ENCODE measurements around the gene DGKG. TPM values are rescaled to one million over a fixed set of nuclear protein-coding genes. Genes with fewer than 3 reads are reported as not detected.

DGKG gene
- total RNA-seq, 4 donors from 2014 or later, result 1.2 to 13.7 (median 2.1) TPM

DNA sequence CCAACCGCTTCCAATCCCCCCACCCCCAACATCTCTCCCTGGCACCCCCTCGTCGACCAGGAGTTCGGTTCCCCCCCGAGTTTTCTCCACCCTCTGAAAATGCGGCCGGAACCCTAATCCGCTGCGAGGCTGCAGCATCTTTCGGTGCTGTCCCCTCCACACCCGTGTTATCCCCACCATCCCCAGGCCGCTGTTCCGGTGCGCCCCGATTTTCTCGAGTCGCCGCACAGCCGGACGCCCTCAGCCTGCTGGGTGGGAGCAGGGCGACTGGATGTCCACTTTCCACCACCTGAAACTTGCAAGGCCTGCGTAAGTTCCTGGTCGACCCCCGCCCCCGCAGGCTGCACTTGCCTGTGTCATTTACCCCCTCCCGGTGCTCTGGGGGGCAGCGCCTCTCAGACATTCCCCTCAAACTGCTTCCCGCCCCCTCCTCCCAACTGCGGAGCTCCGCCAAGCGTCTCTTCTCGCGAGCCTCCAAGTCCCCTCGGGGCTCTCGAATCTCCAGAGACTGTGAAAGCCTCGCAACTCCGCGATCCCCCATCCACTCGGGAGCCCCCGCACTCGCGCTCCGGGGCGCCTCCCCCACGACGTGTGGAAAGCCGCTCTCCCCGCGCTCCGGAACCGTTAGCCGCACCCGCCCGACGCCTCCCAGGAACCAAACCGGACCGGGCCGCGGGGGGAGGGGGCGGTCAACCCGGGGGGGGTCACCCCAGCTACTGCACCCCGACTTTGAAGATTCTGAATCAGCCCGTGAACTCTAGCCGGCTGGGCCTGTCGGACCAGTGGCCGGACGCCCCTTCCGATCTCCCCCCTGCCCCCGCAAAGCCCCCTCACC lies 253.7 kb downstream of the DGKG start:
- WGBS, 2 donors, result 0 to 2% methylated on average over 17 to 26 of the region's 69 CpGs
- DNase-seq, result no peak
- Histone ChIP-seq H3K27ac (peak overlapping the region; percentile 74 to 90 (median 78)), H3K4me1 (peaks cover 0 to 59% (median 28%) of the 10 kb centered on the region in 3 donors), H3K9me3 (no peaks in the 10 kb centered on the region), H3K4me3 (peak overlapping the region; percentile 59 to 86 (median 70)), H3K27me3 (peaks cover 0 to 53% (median 0%) of the 10 kb centered on the region in 4 donors), H3K36me3 (no peaks in the 10 kb centered on the region)
- intact Hi-C loops (cut with DNase I), result no loop called here
- TF ChIP-seq, protein P1, sequence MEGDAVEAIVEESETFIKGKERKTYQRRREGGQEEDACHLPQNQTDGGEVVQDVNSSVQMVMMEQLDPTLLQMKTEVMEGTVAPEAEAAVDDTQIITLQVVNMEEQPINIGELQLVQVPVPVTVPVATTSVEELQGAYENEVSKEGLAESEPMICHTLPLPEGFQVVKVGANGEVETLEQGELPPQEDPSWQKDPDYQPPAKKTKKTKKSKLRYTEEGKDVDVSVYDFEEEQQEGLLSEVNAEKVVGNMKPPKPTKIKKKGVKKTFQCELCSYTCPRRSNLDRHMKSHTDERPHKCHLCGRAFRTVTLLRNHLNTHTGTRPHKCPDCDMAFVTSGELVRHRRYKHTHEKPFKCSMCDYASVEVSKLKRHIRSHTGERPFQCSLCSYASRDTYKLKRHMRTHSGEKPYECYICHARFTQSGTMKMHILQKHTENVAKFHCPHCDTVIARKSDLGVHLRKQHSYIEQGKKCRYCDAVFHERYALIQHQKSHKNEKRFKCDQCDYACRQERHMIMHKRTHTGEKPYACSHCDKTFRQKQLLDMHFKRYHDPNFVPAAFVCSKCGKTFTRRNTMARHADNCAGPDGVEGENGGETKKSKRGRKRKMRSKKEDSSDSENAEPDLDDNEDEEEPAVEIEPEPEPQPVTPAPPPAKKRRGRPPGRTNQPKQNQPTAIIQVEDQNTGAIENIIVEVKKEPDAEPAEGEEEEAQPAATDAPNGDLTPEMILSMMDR (IDR thresholded peaks at IDR 0.05), result no peak
- TF ChIP-seq POLR2A (IDR thresholded peaks at IDR 0.05), result no peak

DNA sequence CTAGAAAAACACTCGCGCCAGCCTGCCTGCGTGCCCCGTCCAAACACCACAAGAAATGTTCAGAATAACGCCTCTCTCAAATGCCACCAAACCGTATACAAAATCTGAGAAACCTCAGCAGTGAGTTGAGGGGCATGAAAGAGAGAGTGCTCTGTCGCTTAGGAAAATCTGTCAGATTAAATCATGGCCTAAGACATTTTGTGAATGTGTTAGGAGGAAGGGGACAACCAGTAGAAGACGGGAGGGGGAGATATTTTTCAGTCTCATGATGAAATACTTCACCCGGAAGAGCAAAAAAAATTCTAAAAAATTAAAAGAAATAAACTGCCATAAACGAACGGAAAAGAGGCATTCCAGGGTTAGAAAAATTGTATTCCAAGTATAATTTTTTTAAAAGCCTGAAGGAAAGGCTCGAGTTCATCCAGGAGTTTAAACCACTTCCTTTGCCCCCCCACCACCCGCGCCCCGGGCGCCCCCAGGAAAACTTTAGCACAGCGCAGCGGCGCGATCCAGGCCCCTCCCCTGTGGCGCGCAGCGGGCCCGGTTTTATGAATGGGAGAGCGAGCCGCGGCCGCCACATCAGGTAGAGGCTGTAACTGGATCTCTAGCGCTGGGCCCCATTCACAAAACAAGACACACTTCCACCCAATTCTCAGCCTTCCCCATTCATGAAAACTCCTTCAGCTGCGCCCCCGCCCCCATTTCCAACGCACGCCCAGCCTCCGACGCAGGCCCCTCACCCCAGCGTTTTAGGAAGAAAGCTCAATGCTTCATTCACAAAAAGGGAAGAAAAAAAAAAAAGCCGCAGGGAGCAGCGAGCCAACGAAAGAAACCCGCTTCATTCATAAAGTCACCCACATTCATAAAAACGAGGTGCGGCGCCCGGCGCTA lies 254.6 kb downstream of the DGKG start:
- Histone ChIP-seq H3K9me3 (no peaks in the 10 kb centered on the region), H3K4me3 (peak overlapping the region; percentile 59 to 86 (median 70)), H3K36me3 (no peaks in the 10 kb centered on the region), H3K27ac (peak overlapping the region in 3 of 4 donors; percentile 74 to 83 (median 74)), H3K4me1 (peaks cover 0 to 68% (median 33%) of the 10 kb centered on the region in 3 donors), H3K27me3 (peaks cover 0 to 46% (median 0%) of the 10 kb centered on the region in 4 donors)
- WGBS, 2 donors, result 4 to 6% methylated on average over 29 to 35 of the region's 45 CpGs
- intact Hi-C loops (cut with DNase I), result no loop called here
- DNase-seq, result peak; percentile 5
- TF ChIP-seq POLR2A (IDR thresholded peaks at IDR 0.05), result no peak
- TF ChIP-seq, protein P1 (IDR thresholded peaks at IDR 0.05), result no peak

DNA sequence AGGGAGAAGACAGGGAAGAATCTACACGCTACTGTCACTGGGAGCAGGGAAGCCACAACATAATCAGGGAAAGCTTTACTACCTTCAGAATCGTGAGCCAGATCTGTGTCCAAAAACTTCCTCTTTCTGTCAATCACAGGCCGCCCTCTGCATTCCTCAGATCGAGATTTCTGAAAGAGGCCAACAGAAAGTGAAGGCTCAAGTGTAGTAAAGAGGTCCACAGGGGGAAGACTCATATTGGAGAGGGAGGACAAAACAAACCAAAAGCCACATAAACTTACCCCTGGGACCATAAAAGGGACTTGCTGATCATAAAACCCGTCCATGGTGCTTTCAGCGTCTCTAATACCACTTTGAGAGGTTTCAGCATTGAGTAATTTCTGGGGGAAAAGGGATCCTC lies 256.5 kb downstream of the DGKG start:
- H3K27ac ChIP-seq, result no peak overlapping the region
- no peak for TF ChIP-seq POLR2A (IDR thresholded peaks at IDR 0.05)
- TF ChIP-seq, protein P1 (IDR thresholded peaks at IDR 0.05), result no peak
- 65 to 76% methylated on average over 6 of the region's 6 CpGs for WGBS, 2 donors
- peaks cover 0 to 26% (median 0%) of the 10 kb centered on the region in 4 donors for H3K27me3 ChIP-seq
- H3K9me3 ChIP-seq, result no peaks in the 10 kb centered on the region
- peaks cover 0 to 63% (median 29%) of the 10 kb centered on the region in 3 donors for H3K4me1 ChIP-seq
- no peaks in the 10 kb centered on the region for H3K36me3 ChIP-seq
- DNase-seq, result no peak
- H3K4me3 ChIP-seq, result no peak overlapping the region
- intact Hi-C loops (cut with DNase I), result no loop called here

DNA sequence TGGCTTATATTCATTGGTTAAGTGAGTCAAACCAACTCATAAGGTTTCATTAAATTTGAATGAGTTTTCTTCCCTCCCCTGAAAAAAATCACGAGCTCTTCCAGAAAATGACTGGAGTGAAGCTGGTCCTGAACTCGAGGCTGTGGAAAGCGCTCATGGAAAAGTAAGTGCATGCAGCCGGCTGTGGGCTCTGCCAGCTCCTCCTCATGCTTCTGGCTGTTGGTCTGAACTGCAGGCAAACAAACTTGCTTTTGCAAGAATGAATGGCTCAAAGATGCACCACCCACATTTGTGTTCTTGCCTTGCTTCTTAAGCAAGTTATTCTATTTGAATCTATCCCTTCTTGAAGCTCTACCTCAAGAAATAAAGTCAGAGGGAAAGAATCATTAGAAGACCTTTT lies 259.3 kb downstream of the DGKG start:
- Histone ChIP-seq H3K27me3 (peaks cover 0 to 9% (median 0%) of the 10 kb centered on the region in 4 donors), H3K36me3 (no peaks in the 10 kb centered on the region), H3K9me3 (no peaks in the 10 kb centered on the region), H3K4me1 (peaks cover 0 to 59% (median 23%) of the 10 kb centered on the region in 3 donors), H3K27ac (peak overlapping the region in 2 of 4 donors; percentile 22 to 33), H3K4me3 (no peak overlapping the region)
- no peak for DNase-seq
- intact Hi-C loops (cut with DNase I), result no loop called here
- no peak for TF ChIP-seq POLR2A (IDR thresholded peaks at IDR 0.05)
- TF ChIP-seq, protein P1 (IDR thresholded peaks at IDR 0.05), result no peak
- WGBS, 2 donors, result 39 to 57% methylated on average over 4 of the region's 4 CpGs
